SK-N-MC (cell line): ENCODE data around the gene PIWIL4.

Experiments
- EZH2 ChIP-seq: fragments of 200-600 bp; sonication (generic); IDR thresholded peaks from one replicate; pipeline ENCODE4 v1.6.1; 2017; ENCODE audit warnings: antibody characterized with exemption
- POLR2AphosphoS5 ChIP-seq: IDR thresholded peaks from 2 replicates; pipeline ENCODE4 v1.6.1; 2012; ENCODE audit warnings: mild to moderate bottlenecking, low read depth, low read length, borderline replicate concordance

GRCh38 chr11:94525546-94526324 lies 41.4 kb upstream of the PIWIL4 start:
- TF ChIP-seq POLR2AphosphoS5 (no peak), EZH2 (no peak)
